Measurements from ENCODE around the gene ZP2.
"Not testable (repeated sequence)": the region's sequence is repeated elsewhere in the genome, so short reads cannot be mapped to it uniquely, and the experiment has no call there.

The ZP2 gene

DNA sequence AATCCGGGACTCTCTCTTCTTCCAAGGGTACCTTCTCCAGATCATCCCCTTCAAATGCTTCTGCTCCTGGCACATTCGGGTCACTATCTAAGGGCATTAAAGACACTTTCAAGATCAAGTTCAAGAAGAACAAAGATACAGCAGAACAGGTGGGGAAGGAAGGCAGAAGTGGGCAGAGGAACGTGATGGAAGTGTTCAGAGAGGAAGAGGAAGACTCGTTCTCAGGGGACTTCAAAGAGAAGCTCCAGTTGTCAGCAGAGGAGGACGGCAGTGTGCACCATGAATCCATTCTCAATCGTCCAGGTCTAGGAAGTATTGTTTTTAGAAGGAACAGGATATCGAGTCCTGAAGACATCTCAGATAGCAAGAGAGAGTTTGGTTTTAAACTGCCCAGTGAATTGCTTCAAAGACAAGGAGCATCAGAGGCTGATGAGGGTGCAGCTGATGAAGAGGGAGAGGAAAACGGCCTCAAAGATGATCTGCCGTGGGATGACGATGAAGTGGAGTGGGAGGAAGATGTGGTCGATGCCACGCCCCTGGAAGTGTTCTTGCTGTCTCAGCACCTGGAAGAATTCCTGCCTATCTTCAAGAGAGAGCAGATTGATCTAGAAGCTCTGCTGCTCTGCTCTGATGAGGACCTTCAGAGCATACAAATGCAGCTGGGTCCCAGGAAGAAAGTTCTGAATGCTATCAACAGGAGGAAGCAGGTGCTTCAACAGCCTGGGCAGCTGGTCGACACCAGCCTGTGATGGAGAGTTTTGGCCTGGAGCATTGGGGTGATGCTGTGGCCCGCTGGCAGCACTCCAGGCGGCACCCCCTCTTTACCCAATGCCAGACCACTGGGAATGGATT lies 38.9 kb upstream of the ZP2 start:
- no peak for ATAC-seq (ENCODE audit: insufficient read depth, low read depth)
- DNase-seq = no peak
- H3K9me3 ChIP-seq (ENCODE audit: insufficient read depth, low read length, severe bottlenecking) = no peaks in the 10 kb centered on the region
- no peaks in the 10 kb centered on the region for H3K79me2 ChIP-seq (ENCODE audit: insufficient read depth, low read length)
- no peaks in the 10 kb centered on the region for H3K36me3 ChIP-seq (ENCODE audit: insufficient read depth, low read length)
- TF ChIP-seq, protein P1, sequence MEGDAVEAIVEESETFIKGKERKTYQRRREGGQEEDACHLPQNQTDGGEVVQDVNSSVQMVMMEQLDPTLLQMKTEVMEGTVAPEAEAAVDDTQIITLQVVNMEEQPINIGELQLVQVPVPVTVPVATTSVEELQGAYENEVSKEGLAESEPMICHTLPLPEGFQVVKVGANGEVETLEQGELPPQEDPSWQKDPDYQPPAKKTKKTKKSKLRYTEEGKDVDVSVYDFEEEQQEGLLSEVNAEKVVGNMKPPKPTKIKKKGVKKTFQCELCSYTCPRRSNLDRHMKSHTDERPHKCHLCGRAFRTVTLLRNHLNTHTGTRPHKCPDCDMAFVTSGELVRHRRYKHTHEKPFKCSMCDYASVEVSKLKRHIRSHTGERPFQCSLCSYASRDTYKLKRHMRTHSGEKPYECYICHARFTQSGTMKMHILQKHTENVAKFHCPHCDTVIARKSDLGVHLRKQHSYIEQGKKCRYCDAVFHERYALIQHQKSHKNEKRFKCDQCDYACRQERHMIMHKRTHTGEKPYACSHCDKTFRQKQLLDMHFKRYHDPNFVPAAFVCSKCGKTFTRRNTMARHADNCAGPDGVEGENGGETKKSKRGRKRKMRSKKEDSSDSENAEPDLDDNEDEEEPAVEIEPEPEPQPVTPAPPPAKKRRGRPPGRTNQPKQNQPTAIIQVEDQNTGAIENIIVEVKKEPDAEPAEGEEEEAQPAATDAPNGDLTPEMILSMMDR (IDR thresholded peaks at IDR 0.05; ENCODE audit: borderline replicate concordance, extremely low read depth, low read length, poor library complexity, severe bottlenecking) = no peak
- TF ChIP-seq EZH2 (IDR thresholded peaks at IDR 0.05; ENCODE audit: borderline replicate concordance, low read depth, low read length, severe bottlenecking) = no peak
- H2AFZ ChIP-seq (ENCODE audit: low read depth, low read length) = no peak overlapping the region; the same call in 1 of the 2 replicates
- H3K27ac ChIP-seq (ENCODE audit: low read length) = no peak overlapping the region
- no peak overlapping the region for H3K4me3 ChIP-seq (ENCODE audit: low read depth in 1 of 2, low read length in 2 of 2)
- H4K20me1 ChIP-seq (ENCODE audit: insufficient read depth, low read length) = no peaks in the 10 kb centered on the region
- no peak overlapping the region for H3K4me2 ChIP-seq (ENCODE audit: insufficient read depth, low read length)
- no peaks in the 10 kb centered on the region for H3K4me1 ChIP-seq (ENCODE audit: insufficient read depth, low read length)
- peaks cover 19% of the 10 kb centered on the region for H3K27me3 ChIP-seq (ENCODE audit: insufficient read depth, low read length, poor library complexity)
- no peak overlapping the region for H3K9ac ChIP-seq (ENCODE audit: low read depth, low read length)

GRCh38 chr16:21248179-21248578 lies 36.8 kb upstream of the ZP2 start:
- not testable (repeated sequence) for H3K4me3 ChIP-seq (ENCODE audit: low read depth in 1 of 2, low read length in 2 of 2); H4K20me1 ChIP-seq (ENCODE audit: insufficient read depth, low read length); ATAC-seq (ENCODE audit: insufficient read depth, low read depth); H3K36me3 ChIP-seq (ENCODE audit: insufficient read depth, low read length); H3K9me3 ChIP-seq (ENCODE audit: insufficient read depth, low read length, severe bottlenecking); H3K27ac ChIP-seq (ENCODE audit: low read length); H3K4me2 ChIP-seq (ENCODE audit: insufficient read depth, low read length); H3K79me2 ChIP-seq (ENCODE audit: insufficient read depth, low read length); H2AFZ ChIP-seq (ENCODE audit: low read depth, low read length); DNase-seq; H3K9ac ChIP-seq (ENCODE audit: low read depth, low read length); H3K4me1 ChIP-seq (ENCODE audit: insufficient read depth, low read length)
- peaks cover 13% of the 10 kb centered on the region for H3K27me3 ChIP-seq (ENCODE audit: insufficient read depth, low read length, poor library complexity)

GRCh38 chr16:21244518-21245215 lies 33.3 kb upstream of the ZP2 start:
- H2AFZ ChIP-seq (ENCODE audit: low read depth, low read length) = no peak overlapping the region
- peaks cover 8% of the 10 kb centered on the region for H3K27me3 ChIP-seq (ENCODE audit: insufficient read depth, low read length, poor library complexity)
- no peaks in the 10 kb centered on the region for H3K36me3 ChIP-seq (ENCODE audit: insufficient read depth, low read length)
- DNase-seq (no peak), ATAC-seq (ENCODE audit: insufficient read depth, low read depth) (no peak)
- H4K20me1 ChIP-seq (ENCODE audit: insufficient read depth, low read length) = no peaks in the 10 kb centered on the region
- H3K9me3 ChIP-seq (ENCODE audit: insufficient read depth, low read length, severe bottlenecking) = no peaks in the 10 kb centered on the region
- H3K79me2 ChIP-seq (ENCODE audit: insufficient read depth, low read length) = no peaks in the 10 kb centered on the region
- no peak overlapping the region for H3K9ac ChIP-seq (ENCODE audit: low read depth, low read length)
- no peak overlapping the region for H3K27ac ChIP-seq (ENCODE audit: low read length)
- H3K4me3 ChIP-seq (ENCODE audit: low read depth in 1 of 2, low read length in 2 of 2) = no peak overlapping the region
- no peaks in the 10 kb centered on the region for H3K4me1 ChIP-seq (ENCODE audit: insufficient read depth, low read length)
- no peak overlapping the region for H3K4me2 ChIP-seq (ENCODE audit: insufficient read depth, low read length)
- no peak for TF ChIP-seq EZH2 (IDR thresholded peaks at IDR 0.05; ENCODE audit: borderline replicate concordance, low read depth, low read length, severe bottlenecking)
- TF ChIP-seq, protein P1 (IDR thresholded peaks at IDR 0.05; ENCODE audit: borderline replicate concordance, extremely low read depth, low read length, poor library complexity, severe bottlenecking) = no peak

DNA sequence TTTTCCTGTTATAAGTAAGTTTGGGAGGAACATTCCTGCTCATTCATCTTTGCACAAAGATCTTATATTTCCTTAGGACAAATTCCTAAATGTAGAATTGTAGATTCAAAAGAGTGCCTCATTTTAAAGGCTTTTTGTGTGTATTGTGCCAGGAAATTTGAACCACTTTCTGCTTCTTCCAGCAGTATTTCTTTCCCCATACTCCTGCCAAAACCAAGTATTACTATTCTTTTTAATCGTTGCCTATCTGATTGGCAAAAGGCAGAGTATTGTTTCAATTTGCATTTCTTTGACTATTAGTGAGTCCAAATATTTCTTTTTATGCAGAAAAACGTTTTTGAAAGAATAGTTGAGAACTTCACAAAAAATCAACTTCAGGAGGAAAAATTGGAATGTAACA lies 31.4 kb upstream of the ZP2 start:
- Histone ChIP-seq H4K20me1 (ENCODE audit: insufficient read depth, low read length) (no peaks in the 10 kb centered on the region), H3K9ac (ENCODE audit: low read depth, low read length) (no peak overlapping the region), H2AFZ (ENCODE audit: low read depth, low read length) (no peak overlapping the region), H3K9me3 (ENCODE audit: insufficient read depth, low read length, severe bottlenecking) (no peaks in the 10 kb centered on the region), H3K79me2 (ENCODE audit: insufficient read depth, low read length) (no peaks in the 10 kb centered on the region), H3K36me3 (ENCODE audit: insufficient read depth, low read length) (no peaks in the 10 kb centered on the region), H3K4me2 (ENCODE audit: insufficient read depth, low read length) (no peak overlapping the region), H3K4me1 (ENCODE audit: insufficient read depth, low read length) (no peaks in the 10 kb centered on the region), H3K27me3 (ENCODE audit: insufficient read depth, low read length, poor library complexity) (peaks cover 8% of the 10 kb centered on the region), H3K4me3 (ENCODE audit: low read depth in 1 of 2, low read length in 2 of 2) (no peak overlapping the region), H3K27ac (ENCODE audit: low read length) (no peak overlapping the region)
- no peak for ATAC-seq (ENCODE audit: insufficient read depth, low read depth)
- DNase-seq = no peak
- TF ChIP-seq, protein P1 (IDR thresholded peaks at IDR 0.05; ENCODE audit: borderline replicate concordance, extremely low read depth, low read length, poor library complexity, severe bottlenecking) = no peak
- no peak for TF ChIP-seq EZH2 (IDR thresholded peaks at IDR 0.05; ENCODE audit: borderline replicate concordance, low read depth, low read length, severe bottlenecking)

All from DND-41 (cell line).